Vagina (tissue), 2 donors: ENCODE data around the gene PCDHGA1.

Experiments
- POLR2A ChIP-seq, 2 donors: fragments of 450-650 bp; IDR thresholded peaks; one replicate each; pipeline ENCODE4 v1.6.1; 2017; ENCODE audit warnings: antibody characterized with exemption in 2 of 2, mild to moderate bottlenecking in 2 of 2, moderate library complexity in 2 of 2
- POLR2AphosphoS5 ChIP-seq, 2 donors: sonication (generic); formaldehyde crosslinking; IDR thresholded peaks; one replicate each; pipeline ENCODE4 v1.9.0; 2017; ENCODE audit warnings: antibody characterized with exemption in 2 of 2, mild to moderate bottlenecking in 2 of 2, low read depth in 1 of 2; ENCODE audit not compliant: insufficient read depth in 1 of 2
- TF ChIP-seq, protein P1 (sequence below), 3 experiments: fragments of 450-650 bp in 2 of 3; fragments of 200-600 bp in 1 of 3; sonication (generic) in 1 of 3; IDR thresholded peaks; one replicate each; pipeline ENCODE4 v1.5.1; 2017 to 2019; ENCODE audit warnings: antibody characterized with exemption in 3 of 3, mild to moderate bottlenecking in 2 of 3, moderate library complexity in 2 of 3

DNA sequence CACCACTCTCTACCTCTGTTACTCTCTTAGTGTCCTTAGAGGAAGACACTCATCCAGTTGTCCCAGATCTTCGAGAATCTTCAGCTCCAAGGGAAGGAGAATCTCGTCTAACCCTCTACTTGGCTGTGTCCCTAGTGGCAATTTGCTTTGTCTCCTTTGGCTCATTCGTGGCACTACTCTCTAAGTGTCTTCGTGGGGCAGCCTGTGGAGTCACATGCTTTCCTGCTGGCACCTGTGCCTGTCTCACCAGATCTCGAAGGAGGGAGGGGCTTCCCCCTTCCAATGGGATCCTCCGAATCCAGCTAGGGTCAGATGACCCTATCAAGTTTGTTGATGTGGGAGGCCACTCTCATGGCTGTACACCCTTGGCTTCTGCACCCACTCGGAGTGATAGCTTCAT lies 156.8 kb downstream of the PCDHGA1 start:
- TF ChIP-seq, protein P1, sequence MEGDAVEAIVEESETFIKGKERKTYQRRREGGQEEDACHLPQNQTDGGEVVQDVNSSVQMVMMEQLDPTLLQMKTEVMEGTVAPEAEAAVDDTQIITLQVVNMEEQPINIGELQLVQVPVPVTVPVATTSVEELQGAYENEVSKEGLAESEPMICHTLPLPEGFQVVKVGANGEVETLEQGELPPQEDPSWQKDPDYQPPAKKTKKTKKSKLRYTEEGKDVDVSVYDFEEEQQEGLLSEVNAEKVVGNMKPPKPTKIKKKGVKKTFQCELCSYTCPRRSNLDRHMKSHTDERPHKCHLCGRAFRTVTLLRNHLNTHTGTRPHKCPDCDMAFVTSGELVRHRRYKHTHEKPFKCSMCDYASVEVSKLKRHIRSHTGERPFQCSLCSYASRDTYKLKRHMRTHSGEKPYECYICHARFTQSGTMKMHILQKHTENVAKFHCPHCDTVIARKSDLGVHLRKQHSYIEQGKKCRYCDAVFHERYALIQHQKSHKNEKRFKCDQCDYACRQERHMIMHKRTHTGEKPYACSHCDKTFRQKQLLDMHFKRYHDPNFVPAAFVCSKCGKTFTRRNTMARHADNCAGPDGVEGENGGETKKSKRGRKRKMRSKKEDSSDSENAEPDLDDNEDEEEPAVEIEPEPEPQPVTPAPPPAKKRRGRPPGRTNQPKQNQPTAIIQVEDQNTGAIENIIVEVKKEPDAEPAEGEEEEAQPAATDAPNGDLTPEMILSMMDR (IDR thresholded peaks at IDR 0.05) = no peak
- TF ChIP-seq POLR2AphosphoS5 (IDR thresholded peaks at IDR 0.05; ENCODE audit: insufficient read depth in 1 of 2, low read depth in 1 of 2) = no peak
- TF ChIP-seq POLR2A (IDR thresholded peaks at IDR 0.05) = no peak
